ENCODE measurements around the gene BACH2. TPM values are rescaled to one million over a fixed set of nuclear protein-coding genes. Genes with fewer than 3 reads are reported as not detected.

BACH2 gene
- total and polyA plus RNA-seq, 2 of the 8 experiments (the other 6 are each of a cell fraction or from before 2014, with no cell fraction given), result 1.9 to 5.9 TPM

DNA sequence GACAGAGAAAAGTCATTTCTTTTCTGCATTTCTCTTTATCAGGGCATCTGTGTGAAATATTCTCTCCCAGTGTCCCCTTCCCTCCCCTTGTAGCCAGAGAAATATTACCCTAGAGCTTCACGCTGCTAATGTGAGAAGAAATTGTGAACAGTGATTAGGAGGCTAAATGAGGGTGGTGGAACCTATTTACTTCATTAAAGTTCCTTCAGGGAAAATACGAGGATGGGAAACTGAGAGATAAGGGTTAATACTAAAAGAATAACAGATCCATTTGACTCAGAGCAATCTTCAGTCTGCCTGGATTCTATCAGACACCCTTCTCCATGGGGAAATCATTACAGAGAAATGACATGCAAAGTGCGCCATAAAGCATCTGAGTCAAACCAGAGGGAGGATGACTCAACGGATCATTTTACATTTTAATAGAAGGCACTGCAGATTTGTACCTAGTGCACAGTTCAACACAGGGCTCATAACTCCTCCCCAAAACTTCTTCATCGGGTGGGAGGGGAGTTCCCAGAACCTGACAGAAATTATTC is 271.1 kb downstream of the BACH2 start:
- Histone ChIP-seq H2BK120ac (replicated peaks; ENCODE audit: low read depth, low read length) (no peak overlapping the region), H2AFZ (ENCODE audit: low read length) (no peak overlapping the region), H3K14ac (ENCODE audit: insufficient read length) (no peak overlapping the region), H2AK5ac (ENCODE audit: low read depth, low read length) (no peak overlapping the region), H3K27me3 (replicated peaks in 1 of 4; ENCODE audit: control insufficient read depth in 3 of 4, extremely low read depth in 1 of 4, insufficient read depth in 3 of 4, low read length in 3 of 4) (no peaks in the 10 kb centered on the region), H4K91ac (replicated peaks; ENCODE audit: insufficient read length, low read length) (no peak overlapping the region), H3K4me3 (ENCODE audit: extremely low read depth in 1 of 4, insufficient read depth in 2 of 4, low read depth in 3 of 4, low read length in 4 of 4) (no peak overlapping the region), H3K79me1 (ENCODE audit: low read depth, low read length) (no peaks in the 10 kb centered on the region), H3K4me1 (replicated peaks in 1 of 4; ENCODE audit: control insufficient read depth in 3 of 4, insufficient read depth in 4 of 4, low read length in 3 of 4) (no peaks in the 10 kb centered on the region), H3K79me2 (ENCODE audit: control insufficient read depth in 1 of 2, insufficient read depth in 2 of 2, low read length in 2 of 2) (no peaks in the 10 kb centered on the region), H4K20me1 (replicated peaks in 1 of 2; ENCODE audit: control insufficient read depth in 1 of 2, insufficient read depth in 2 of 2, low read length in 2 of 2) (no peaks in the 10 kb centered on the region), H3K27ac (ENCODE audit: low read depth, low read length) (no peak overlapping the region), H3K23me2 (ENCODE audit: low read depth, low read length) (no peaks in the 10 kb centered on the region), H3K18ac (ENCODE audit: extremely low read depth, low read length) (no peak overlapping the region), H3K4ac (replicated peaks; ENCODE audit: insufficient read length, low read depth, low read length) (no peak overlapping the region), H3K36me3 (ENCODE audit: control insufficient read depth in 2 of 4, insufficient read depth in 4 of 4, low read length in 3 of 4) (no peaks in the 10 kb centered on the region), H4K5ac (ENCODE audit: insufficient read length, low read depth, low read length) (no peak overlapping the region), H3K56ac (replicated peaks; ENCODE audit: insufficient read length, low read depth, low read length) (no peak overlapping the region), H4K8ac (ENCODE audit: extremely low read depth, insufficient read depth, low read length) (no peak overlapping the region), H3K9me3 (ENCODE audit: insufficient read depth in 2 of 2, low read depth in 1 of 2, low read length in 1 of 2) (no peaks in the 10 kb centered on the region), H3K9ac (replicated peaks in 1 of 4; ENCODE audit: extremely low read depth in 1 of 4, low read depth in 3 of 4, low read length in 3 of 4) (no peak overlapping the region), H3K23ac (ENCODE audit: insufficient read length) (no peak overlapping the region), H2BK20ac (ENCODE audit: low read length) (no peak overlapping the region), H3K4me2 (ENCODE audit: insufficient read depth in 1 of 2, low read depth in 2 of 2, low read length in 2 of 2) (no peak overlapping the region), H2BK15ac (ENCODE audit: low read length) (no peak overlapping the region), H2BK12ac (ENCODE audit: low read depth, low read length) (no peak overlapping the region), H2BK5ac (ENCODE audit: low read depth, low read length) (no peak overlapping the region)
- TF ChIP-seq SP2 (IDR thresholded peaks at IDR 0.05; ENCODE audit: low read length) (no peak), BRCA1 (IDR thresholded peaks at IDR 0.05; ENCODE audit: low read depth, low read length) (no peak), EP300 (IDR thresholded peaks at IDR 0.05; ENCODE audit: borderline replicate concordance in 1 of 2, low read depth in 2 of 2, low read length in 2 of 2) (no peak), TEAD4 (IDR thresholded peaks at IDR 0.05; ENCODE audit: low read depth, low read length) (no peak), RAD21 (IDR thresholded peaks at IDR 0.05 in 1 of 2, conservative IDR thresholded peaks at IDR 0.05 in 1 of 2; ENCODE audit: low read depth in 2 of 2, low read length in 2 of 2) (no peak), ATF3 (IDR thresholded peaks at IDR 0.05; ENCODE audit: insufficient read depth, low read depth, low read length) (no peak), HDAC6 (IDR thresholded peaks at IDR 0.05; ENCODE audit: low read depth, low read length) (no peak), ASH2L (IDR thresholded peaks at IDR 0.05; ENCODE audit: low read length) (no peak), BACH1 (IDR thresholded peaks at IDR 0.05; ENCODE audit: low read length) (no peak), TAF1 (IDR thresholded peaks at IDR 0.05; ENCODE audit: low read depth, low read length) (no peak), RXRA (IDR thresholded peaks at IDR 0.05; ENCODE audit: insufficient read depth, low read depth, low read length) (no peak)
- WGBS, 2 experiments (ENCODE audit: extremely low coverage in 1 of 2, insufficient coverage in 1 of 2, insufficient read length in 1 of 2, insufficient replicate concordance in 2 of 2, low coverage in 1 of 2, low lambda C conversion rate in 2 of 2, missing lambda C conversion rate in 1 of 2), result 83% methylated on average over 5 of the region's 5 CpGs; no CpG with 5 or more reads in 1 of the 2 experiments
- DNase-seq (ENCODE audit: low read depth in 1 of 2, low spot score in 2 of 2) (no peak), FAIRE-seq (no peak)
- ChIA-PET CTCF (ENCODE audit: partially characterized antibody) (no interaction called here), POLR2A (ENCODE audit: partially characterized antibody) (no interaction called here)
